Tibial artery (tissue), 4 donors: ENCODE measurements around the gene HBG1.

Experiments
- DNase-seq, 2 donors: peaks; one replicate each; pipeline ENCODE4 v3.0.0-alpha.2; 2019
- H3K27ac ChIP-seq, 2 donors: fragments of 200-600 bp; sonication (generic) in 1 of 2; 1 replicate in 1 of 2; 2 replicates in 1 of 2; pipeline ENCODE4 v1.5.1; 2018 to 2019; ENCODE audit warnings: mild to moderate bottlenecking in 1 of 2
- H3K27me3 ChIP-seq, 2 donors: fragments of 200-600 bp; sonication (generic) in 1 of 2; one replicate each; pipeline versions ENCODE4 v1.5.1 to v1.6.0; 2016 to 2019
- H3K36me3 ChIP-seq, 3 donors: fragments of 200-600 bp; sonication (generic) in 2 of 3; one replicate each; pipeline ENCODE4 v1.5.1; 2016 to 2019; ENCODE audit warnings: mild to moderate bottlenecking in 2 of 3
- H3K4me1 ChIP-seq, 4 donors: fragments of 200-600 bp; sonication (generic) in 2 of 4; 1 replicate in 3 of 4; 2 replicates in 1 of 4; pipeline ENCODE4 v1.5.1; 2016 to 2019
- H3K4me3 ChIP-seq, 2 donors: fragments of 200-600 bp; sonication (generic) in 1 of 2; 1 replicate in 1 of 2; 2 replicates in 1 of 2; pipeline ENCODE4 v1.5.1; 2018 to 2019; ENCODE audit warnings: mild to moderate bottlenecking in 2 of 2
- H3K9me3 ChIP-seq, 3 donors: fragments of 200-600 bp; sonication (generic) in 1 of 3; one replicate each; pipeline ENCODE4 v1.5.1; 2016 to 2019
- CTCF ChIP-seq, 2 experiments: fragments of 200-600 bp in 1 of 2; fragments of 450-650 bp in 1 of 2; IDR thresholded peaks; one replicate each; pipeline ENCODE4 v1.5.1; 2017 to 2019; ENCODE audit warnings: antibody characterized with exemption in 2 of 2, mild to moderate bottlenecking in 1 of 2, moderate library complexity in 1 of 2
- intact Hi-C: fragments of 100-400 bp; cut with DNase I; formaldehyde crosslinking; loops from one replicate; pipeline ENCODE4 v1.15.0; 2023; ENCODE audit warnings: low total_unique reads

Gene HBG1

GRCh38 chr11:5290106-5290505 is 40.4 kb upstream of the HBG1 start:
- H3K9me3 ChIP-seq = no peaks in the 10 kb centered on the region
- H3K4me3 ChIP-seq = no peak overlapping the region
- H3K4me1 ChIP-seq = no peaks in the 10 kb centered on the region
- H3K27ac ChIP-seq = no peak overlapping the region
- intact Hi-C loops = no loop called here
- TF ChIP-seq CTCF (IDR thresholded peaks at IDR 0.05) = no peak
- H3K36me3 ChIP-seq = no peaks in the 10 kb centered on the region
- H3K27me3 ChIP-seq = no peaks in the 10 kb centered on the region
- no peak for DNase-seq

GRCh38 chr11:5289696-5290095 is 40.0 kb upstream of the HBG1 start:
- no peak overlapping the region for H3K27ac ChIP-seq
- H3K9me3 ChIP-seq = no peaks in the 10 kb centered on the region
- no peak for TF ChIP-seq CTCF (IDR thresholded peaks at IDR 0.05)
- H3K27me3 ChIP-seq = no peaks in the 10 kb centered on the region
- DNase-seq = no peak
- H3K36me3 ChIP-seq = no peaks in the 10 kb centered on the region
- intact Hi-C loops = no loop called here
- H3K4me1 ChIP-seq = no peaks in the 10 kb centered on the region
- H3K4me3 ChIP-seq = no peak overlapping the region

GRCh38 chr11:5288906-5289550 is 39.4 kb upstream of the HBG1 start:
- intact Hi-C loops = no loop called here
- Histone ChIP-seq H3K4me3 (no peak overlapping the region), H3K27me3 (no peaks in the 10 kb centered on the region), H3K36me3 (no peaks in the 10 kb centered on the region), H3K4me1 (no peaks in the 10 kb centered on the region), H3K9me3 (no peaks in the 10 kb centered on the region), H3K27ac (no peak overlapping the region)
- no peak for DNase-seq
- TF ChIP-seq CTCF (IDR thresholded peaks at IDR 0.05) = no peak

- Histone ChIP-seq H3K27ac (no peak overlapping the region), H3K9me3 (no peaks in the 10 kb centered on the region), H3K36me3 (no peaks in the 10 kb centered on the region), H3K27me3 (no peaks in the 10 kb centered on the region), H3K4me3 (no peak overlapping the region), H3K4me1 (no peaks in the 10 kb centered on the region)
- intact Hi-C loops = no loop called here
- DNase-seq = no peak
- TF ChIP-seq CTCF (IDR thresholded peaks at IDR 0.05) = no peak
These were observed 38.6 kb upstream of the HBG1 start for GRCh38 chr11:5288108-5288905.

- no peak overlapping the region for H3K27ac ChIP-seq
- H3K4me1 ChIP-seq = no peaks in the 10 kb centered on the region
- no peaks in the 10 kb centered on the region for H3K36me3 ChIP-seq
- no peak overlapping the region for H3K4me3 ChIP-seq
- no peak for DNase-seq
- H3K9me3 ChIP-seq = no peaks in the 10 kb centered on the region
- TF ChIP-seq CTCF (IDR thresholded peaks at IDR 0.05) = no peak
- no peaks in the 10 kb centered on the region for H3K27me3 ChIP-seq
- intact Hi-C loops = no loop called here
These were observed 37.2 kb upstream of the HBG1 start for GRCh38 chr11:5286901-5287300.
